Stimulated activated CD8-positive, alpha-beta memory T cell treated with anti-CD3 and anti-CD28 coated beads, Interleukin-2, amount 100 ng/mL, for 48 hours (primary cell): ENCODE data around the gene DYNC1LI1.

Experiments
- DNase-seq, 2 donors: peaks; one replicate each; pipeline ENCODE4 v3.0.0-alpha.2; 2020; ENCODE audit warnings: low read depth in 2 of 2

Gene DYNC1LI1

GRCh38 chr3:32570421-32571191, at the start of gene DYNC1LI1:
Gene DYNC1LI1 (minus strand): TSS chr3:32570858. CDS start chr3:32570770, 88 bp downstream.
- DNase-seq: peak; percentile 94 to 96

- no peak for DNase-seq
Measured at GRCh38 chr3:32619395-32619794, 48.7 kb upstream of the DYNC1LI1 start.

- DNase-seq: no peak
Measured at GRCh38 chr3:32616267-32616962, 45.8 kb upstream of the DYNC1LI1 start.

GRCh38 chr3:32614956-32615355, 44.3 kb upstream of the DYNC1LI1 start:
- DNase-seq: no peak

GRCh38 chr3:32613183-32613582, 42.5 kb upstream of the DYNC1LI1 start:
- DNase-seq: no peak

GRCh38 chr3:32612547-32612946, 41.9 kb upstream of the DYNC1LI1 start:
- DNase-seq: no peak

GRCh38 chr3:32607522-32607921, 36.9 kb upstream of the DYNC1LI1 start:
- no peak for DNase-seq

GRCh38 chr3:32606960-32607359, 36.3 kb upstream of the DYNC1LI1 start:
- no peak for DNase-seq

GRCh38 chr3:32606277-32606676, 35.6 kb upstream of the DYNC1LI1 start:
- DNase-seq: no peak

GRCh38 chr3:32603064-32603463, 32.4 kb upstream of the DYNC1LI1 start:
- DNase-seq: no peak

- no peak for DNase-seq
Measured at GRCh38 chr3:32602206-32602605, 31.5 kb upstream of the DYNC1LI1 start.

- no peak for DNase-seq
Measured at GRCh38 chr3:32601722-32602121, 31.1 kb upstream of the DYNC1LI1 start.

- DNase-seq: no peak
Measured at GRCh38 chr3:32597656-32598055, 27.0 kb upstream of the DYNC1LI1 start.

GRCh38 chr3:32596909-32597369, 26.3 kb upstream of the DYNC1LI1 start:
- no peak for DNase-seq

- DNase-seq: no peak
Measured at GRCh38 chr3:32596282-32596908, 25.7 kb upstream of the DYNC1LI1 start.

GRCh38 chr3:32595323-32595722, 24.7 kb upstream of the DYNC1LI1 start:
- DNase-seq: no peak

GRCh38 chr3:32593903-32594525, 23.4 kb upstream of the DYNC1LI1 start:
- no peak for DNase-seq

- no peak for DNase-seq
Measured at GRCh38 chr3:32592696-32593353, 22.2 kb upstream of the DYNC1LI1 start.

GRCh38 chr3:32592011-32592410, 21.4 kb upstream of the DYNC1LI1 start:
- no peak for DNase-seq

- no peak for DNase-seq
Measured at GRCh38 chr3:32591186-32591585, 20.5 kb upstream of the DYNC1LI1 start.

- no peak for DNase-seq
Measured at GRCh38 chr3:32586356-32586755, 15.7 kb upstream of the DYNC1LI1 start.

GRCh38 chr3:32584660-32585059, 14.0 kb upstream of the DYNC1LI1 start:
- no peak for DNase-seq
